IMR-90 (cell line): ENCODE results near the gene PSMA3.

Experiments
- BHLHE40 ChIP-seq: fragments of 150-350 bp; IDR thresholded peaks from 2 replicates; pipeline ENCODE4 v1.6.1; 2016; ENCODE audit warnings: mild to moderate bottlenecking, low read depth, low read length
- CEBPB ChIP-seq: IDR thresholded peaks from 2 replicates; pipeline ENCODE4 v1.6.1; 2012; ENCODE audit warnings: low read depth, low read length, improper control_type of control experiment
- FOS ChIP-seq: fragments of 150-350 bp; IDR thresholded peaks from 2 replicates; pipeline ENCODE4 v1.6.1; 2016; ENCODE audit warnings: low read depth, low read length
- MAFK ChIP-seq: IDR thresholded peaks from 2 replicates; pipeline ENCODE4 v1.6.1; 2012; ENCODE audit warnings: low read depth, low read length, improper control_type of control experiment
- POLR2A ChIP-seq: IDR thresholded peaks from 2 replicates; pipeline ENCODE4 v1.6.1; 2012; ENCODE audit warnings: mild to moderate bottlenecking, low read depth, low read length
- TF ChIP-seq, protein P1 (sequence below): conservative IDR thresholded peaks from 2 replicates; pipeline ENCODE4 v1.5.1; 2012; ENCODE audit warnings: mild to moderate bottlenecking, low read depth, low read length, improper control_type of control experiment
- TF ChIP-seq, protein P2 (sequence below): fragments of 150-350 bp; IDR thresholded peaks from 2 replicates; pipeline ENCODE4 v1.6.1; 2017; ENCODE audit warnings: mild to moderate bottlenecking, antibody characterized with exemption, low read length, low read depth

DNA sequence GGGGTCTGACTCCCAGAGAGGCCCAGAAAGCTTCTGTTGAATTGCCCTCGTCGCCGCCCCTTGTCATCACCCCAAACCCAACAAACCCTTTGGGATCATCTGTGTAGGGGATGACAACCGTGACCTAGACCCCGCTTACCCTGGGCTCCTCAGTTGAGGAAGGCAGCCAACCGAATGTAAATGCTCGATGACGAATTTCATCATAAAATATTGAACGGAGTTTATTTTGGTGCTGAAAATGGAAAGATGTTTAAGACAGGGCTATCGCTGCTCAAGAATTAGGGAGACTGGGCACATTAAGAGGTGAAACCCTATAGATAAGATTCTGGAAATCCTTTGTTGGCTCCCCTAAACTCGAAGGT, 44.2 kb upstream of the PSMA3 start:
- TF ChIP-seq, protein P1, sequence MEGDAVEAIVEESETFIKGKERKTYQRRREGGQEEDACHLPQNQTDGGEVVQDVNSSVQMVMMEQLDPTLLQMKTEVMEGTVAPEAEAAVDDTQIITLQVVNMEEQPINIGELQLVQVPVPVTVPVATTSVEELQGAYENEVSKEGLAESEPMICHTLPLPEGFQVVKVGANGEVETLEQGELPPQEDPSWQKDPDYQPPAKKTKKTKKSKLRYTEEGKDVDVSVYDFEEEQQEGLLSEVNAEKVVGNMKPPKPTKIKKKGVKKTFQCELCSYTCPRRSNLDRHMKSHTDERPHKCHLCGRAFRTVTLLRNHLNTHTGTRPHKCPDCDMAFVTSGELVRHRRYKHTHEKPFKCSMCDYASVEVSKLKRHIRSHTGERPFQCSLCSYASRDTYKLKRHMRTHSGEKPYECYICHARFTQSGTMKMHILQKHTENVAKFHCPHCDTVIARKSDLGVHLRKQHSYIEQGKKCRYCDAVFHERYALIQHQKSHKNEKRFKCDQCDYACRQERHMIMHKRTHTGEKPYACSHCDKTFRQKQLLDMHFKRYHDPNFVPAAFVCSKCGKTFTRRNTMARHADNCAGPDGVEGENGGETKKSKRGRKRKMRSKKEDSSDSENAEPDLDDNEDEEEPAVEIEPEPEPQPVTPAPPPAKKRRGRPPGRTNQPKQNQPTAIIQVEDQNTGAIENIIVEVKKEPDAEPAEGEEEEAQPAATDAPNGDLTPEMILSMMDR, result no peak
- TF ChIP-seq POLR2A (no peak), MAFK (no peak), FOS (no peak), BHLHE40 (no peak), CEBPB (no peak)
- TF ChIP-seq, protein P2, sequence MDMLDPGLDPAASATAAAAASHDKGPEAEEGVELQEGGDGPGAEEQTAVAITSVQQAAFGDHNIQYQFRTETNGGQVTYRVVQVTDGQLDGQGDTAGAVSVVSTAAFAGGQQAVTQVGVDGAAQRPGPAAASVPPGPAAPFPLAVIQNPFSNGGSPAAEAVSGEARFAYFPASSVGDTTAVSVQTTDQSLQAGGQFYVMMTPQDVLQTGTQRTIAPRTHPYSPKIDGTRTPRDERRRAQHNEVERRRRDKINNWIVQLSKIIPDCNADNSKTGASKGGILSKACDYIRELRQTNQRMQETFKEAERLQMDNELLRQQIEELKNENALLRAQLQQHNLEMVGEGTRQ, result no peak
